Panc1 (cell line): ENCODE data around the gene STEAP1B. TPM values are rescaled to one million over a fixed set of nuclear protein-coding genes. Genes with fewer than 3 reads are reported as not detected.

ENCODE experiments used
- ATAC-seq: fragments of 200-7000 bp; cut with Tn5 transposase; 2 replicates; pipeline ENCODE4 v1.9.1; 2020; ENCODE audit warnings: mild to moderate bottlenecking, moderate library complexity
- BruUV-seq: library from RNA; stranded (reverse); fragments of 400-500 nt; replicated peaks from 2 replicates; lab custom pipeline; 2021; lab: Mats Ljungman, UMichigan
- CTCF ChIA-PET: fragments of 300-600 bp; sonication (Branson Sonifier 250); formaldehyde crosslinking; loops from one replicate; lab custom pipeline; 2022; ENCODE audit warnings: antibody characterized with exemption; lab: Charles Lee
- POLR2A ChIA-PET: fragments of 300-600 bp; sonication (Branson Sonifier 250); formaldehyde crosslinking; loops from one replicate; lab custom pipeline; 2022; ENCODE audit warnings: antibody characterized with exemption; lab: Charles Lee
- DNase-seq: peaks from one replicate; pipeline ENCODE4 v3.0.0-alpha.2; 2010; ENCODE audit warnings: low read depth, low spot score
- H3K27ac ChIP-seq: 2 replicates; pipeline ENCODE4 v1.5.1; 2011; ENCODE audit warnings: mild to moderate bottlenecking, low read length, inconsistent platforms
- H3K27me3 ChIP-seq: fragments of 200-500 bp; sonication (Bioruptor generic); 2 replicates; pipeline ENCODE4 v1.6.0; 2014; ENCODE audit warnings: low read length, inconsistent platforms; ENCODE audit not compliant: control insufficient read depth, insufficient read depth
- H3K36me3 ChIP-seq: fragments of 200-500 bp; sonication (Bioruptor generic); 2 replicates; pipeline ENCODE4 v1.5.1; 2014; ENCODE audit warnings: inconsistent platforms, mild to moderate bottlenecking, low read length, moderate library complexity; ENCODE audit not compliant: control insufficient read depth, insufficient read depth
- H3K4me1 ChIP-seq: 2 replicates; pipeline ENCODE4 v1.5.1; 2011; ENCODE audit warnings: inconsistent platforms, mild to moderate bottlenecking, low read length, moderate library complexity; ENCODE audit not compliant: control insufficient read depth, insufficient read depth
- H3K4me3 ChIP-seq, 2 experiments: 2 replicates each; pipeline ENCODE4 v1.5.1; 2011 to 2012; ENCODE audit warnings: low read depth in 2 of 2, low read length in 2 of 2, mild to moderate bottlenecking in 2 of 2, inconsistent platforms in 1 of 2, moderate library complexity in 1 of 2
- H3K9me3 ChIP-seq: fragments of 200-500 bp; sonication (Bioruptor generic); 2 replicates; pipeline ENCODE4 v1.5.1; 2014; ENCODE audit warnings: low read depth, mild to moderate bottlenecking, inconsistent platforms, low read length, moderate library complexity; ENCODE audit not compliant: control insufficient read depth, insufficient read depth
- POLR2AphosphoS5 ChIP-seq: IDR thresholded peaks from 2 replicates; pipeline ENCODE4 v1.6.1; 2012; ENCODE audit warnings: mild to moderate bottlenecking, low read depth, low read length, moderate library complexity
- SIN3A ChIP-seq: IDR thresholded peaks from 2 replicates; pipeline ENCODE4 v1.6.1; 2012; ENCODE audit warnings: low read depth, mild to moderate bottlenecking, low read length, moderate library complexity, borderline replicate concordance; ENCODE audit not compliant: insufficient read depth
- TCF7L2 ChIP-seq: IDR thresholded peaks from 2 replicates; pipeline ENCODE4 v1.6.1; 2011; ENCODE audit warnings: mild to moderate bottlenecking, low read depth, low read length, inconsistent platforms
- in situ Hi-C: cut with HindIII; loops from 2 replicates; pipeline ENCODE4 v1.10.0; 2016; ENCODE audit warnings: low sequenced_read_pairs, low pct_unique_long_range_greater_than_20kb
- intact Hi-C: fragments of 100-400 bp; cut with micrococcal nuclease; formaldehyde crosslinking; loops from one replicate; pipeline ENCODE4 v1.10.0; 2022; ENCODE audit not compliant: unreplicated experiment
- total RNA-seq: library from RNA; stranded (reverse); gene quantifications from one replicate; pipeline ENCODE4 v1.2.1, GENCODE V29; 2021; ENCODE audit not compliant: unreplicated experiment
- TF ChIP-seq, protein P1 (sequence below), 2 experiments: IDR thresholded peaks; 2 replicates each; pipeline ENCODE4 v1.6.1; 2011 to 2012; ENCODE audit warnings: low read depth in 2 of 2, control low read depth in 1 of 2, low read length in 1 of 2, mild to moderate bottlenecking in 1 of 2, moderate library complexity in 1 of 2; ENCODE audit not compliant: insufficient read depth in 1 of 2
- TF ChIP-seq, protein P2 (sequence below): fragments of 450-650 bp; IDR thresholded peaks from 2 replicates; pipeline ENCODE4 v1.5.1; 2017; ENCODE audit warnings: mild to moderate bottlenecking

The STEAP1B gene
- total RNA-seq, 1 experiment from 2014 or later: 3.3 TPM

DNA sequence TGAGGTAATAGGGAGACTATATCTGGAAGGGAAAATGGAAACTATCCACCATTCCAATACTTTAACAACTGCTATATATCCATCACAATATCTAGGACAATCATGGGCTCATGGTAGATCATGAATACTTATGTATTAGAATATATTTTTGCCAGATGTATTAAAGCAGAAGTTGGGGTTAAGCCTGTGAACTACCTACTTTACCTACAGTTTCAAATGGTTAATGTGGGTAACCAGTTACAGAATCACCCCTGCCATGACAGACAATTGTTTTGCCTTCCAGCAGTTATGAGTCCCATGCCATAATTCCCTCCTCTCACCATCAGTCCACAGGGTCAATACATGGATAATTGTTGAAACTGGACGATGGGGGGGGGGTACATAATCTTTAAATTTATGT, 113.1 kb downstream of the STEAP1B start:
- POLR2A ChIA-PET: no interaction called here
- TF ChIP-seq, protein P1, sequence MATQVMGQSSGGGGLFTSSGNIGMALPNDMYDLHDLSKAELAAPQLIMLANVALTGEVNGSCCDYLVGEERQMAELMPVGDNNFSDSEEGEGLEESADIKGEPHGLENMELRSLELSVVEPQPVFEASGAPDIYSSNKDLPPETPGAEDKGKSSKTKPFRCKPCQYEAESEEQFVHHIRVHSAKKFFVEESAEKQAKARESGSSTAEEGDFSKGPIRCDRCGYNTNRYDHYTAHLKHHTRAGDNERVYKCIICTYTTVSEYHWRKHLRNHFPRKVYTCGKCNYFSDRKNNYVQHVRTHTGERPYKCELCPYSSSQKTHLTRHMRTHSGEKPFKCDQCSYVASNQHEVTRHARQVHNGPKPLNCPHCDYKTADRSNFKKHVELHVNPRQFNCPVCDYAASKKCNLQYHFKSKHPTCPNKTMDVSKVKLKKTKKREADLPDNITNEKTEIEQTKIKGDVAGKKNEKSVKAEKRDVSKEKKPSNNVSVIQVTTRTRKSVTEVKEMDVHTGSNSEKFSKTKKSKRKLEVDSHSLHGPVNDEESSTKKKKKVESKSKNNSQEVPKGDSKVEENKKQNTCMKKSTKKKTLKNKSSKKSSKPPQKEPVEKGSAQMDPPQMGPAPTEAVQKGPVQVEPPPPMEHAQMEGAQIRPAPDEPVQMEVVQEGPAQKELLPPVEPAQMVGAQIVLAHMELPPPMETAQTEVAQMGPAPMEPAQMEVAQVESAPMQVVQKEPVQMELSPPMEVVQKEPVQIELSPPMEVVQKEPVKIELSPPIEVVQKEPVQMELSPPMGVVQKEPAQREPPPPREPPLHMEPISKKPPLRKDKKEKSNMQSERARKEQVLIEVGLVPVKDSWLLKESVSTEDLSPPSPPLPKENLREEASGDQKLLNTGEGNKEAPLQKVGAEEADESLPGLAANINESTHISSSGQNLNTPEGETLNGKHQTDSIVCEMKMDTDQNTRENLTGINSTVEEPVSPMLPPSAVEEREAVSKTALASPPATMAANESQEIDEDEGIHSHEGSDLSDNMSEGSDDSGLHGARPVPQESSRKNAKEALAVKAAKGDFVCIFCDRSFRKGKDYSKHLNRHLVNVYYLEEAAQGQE (IDR thresholded peaks at IDR 0.05; ENCODE audit: insufficient read depth in 1 of 2, low read depth in 2 of 2, low read length in 1 of 2): no peak
- TF ChIP-seq SIN3A (no peak), TCF7L2 (no peak), POLR2AphosphoS5 (no peak)
- TF ChIP-seq, protein P2, sequence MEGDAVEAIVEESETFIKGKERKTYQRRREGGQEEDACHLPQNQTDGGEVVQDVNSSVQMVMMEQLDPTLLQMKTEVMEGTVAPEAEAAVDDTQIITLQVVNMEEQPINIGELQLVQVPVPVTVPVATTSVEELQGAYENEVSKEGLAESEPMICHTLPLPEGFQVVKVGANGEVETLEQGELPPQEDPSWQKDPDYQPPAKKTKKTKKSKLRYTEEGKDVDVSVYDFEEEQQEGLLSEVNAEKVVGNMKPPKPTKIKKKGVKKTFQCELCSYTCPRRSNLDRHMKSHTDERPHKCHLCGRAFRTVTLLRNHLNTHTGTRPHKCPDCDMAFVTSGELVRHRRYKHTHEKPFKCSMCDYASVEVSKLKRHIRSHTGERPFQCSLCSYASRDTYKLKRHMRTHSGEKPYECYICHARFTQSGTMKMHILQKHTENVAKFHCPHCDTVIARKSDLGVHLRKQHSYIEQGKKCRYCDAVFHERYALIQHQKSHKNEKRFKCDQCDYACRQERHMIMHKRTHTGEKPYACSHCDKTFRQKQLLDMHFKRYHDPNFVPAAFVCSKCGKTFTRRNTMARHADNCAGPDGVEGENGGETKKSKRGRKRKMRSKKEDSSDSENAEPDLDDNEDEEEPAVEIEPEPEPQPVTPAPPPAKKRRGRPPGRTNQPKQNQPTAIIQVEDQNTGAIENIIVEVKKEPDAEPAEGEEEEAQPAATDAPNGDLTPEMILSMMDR: no peak
- ATAC-seq (no peak), DNase-seq (no peak)
- no peak overlapping the region for H3K4me3 ChIP-seq
- BruUV-seq: no TSS peak
- no peak overlapping the region for H3K27ac ChIP-seq
- no peaks in the 10 kb centered on the region; the same call in 1 of the 2 replicates for H3K27me3 ChIP-seq
- H3K36me3 ChIP-seq: no peaks in the 10 kb centered on the region
- in situ Hi-C loops (no loop called here), intact Hi-C loops (no loop called here)
- CTCF ChIA-PET: no interaction called here
- no peaks in the 10 kb centered on the region for H3K9me3 ChIP-seq
- no peaks in the 10 kb centered on the region for H3K4me1 ChIP-seq

DNA sequence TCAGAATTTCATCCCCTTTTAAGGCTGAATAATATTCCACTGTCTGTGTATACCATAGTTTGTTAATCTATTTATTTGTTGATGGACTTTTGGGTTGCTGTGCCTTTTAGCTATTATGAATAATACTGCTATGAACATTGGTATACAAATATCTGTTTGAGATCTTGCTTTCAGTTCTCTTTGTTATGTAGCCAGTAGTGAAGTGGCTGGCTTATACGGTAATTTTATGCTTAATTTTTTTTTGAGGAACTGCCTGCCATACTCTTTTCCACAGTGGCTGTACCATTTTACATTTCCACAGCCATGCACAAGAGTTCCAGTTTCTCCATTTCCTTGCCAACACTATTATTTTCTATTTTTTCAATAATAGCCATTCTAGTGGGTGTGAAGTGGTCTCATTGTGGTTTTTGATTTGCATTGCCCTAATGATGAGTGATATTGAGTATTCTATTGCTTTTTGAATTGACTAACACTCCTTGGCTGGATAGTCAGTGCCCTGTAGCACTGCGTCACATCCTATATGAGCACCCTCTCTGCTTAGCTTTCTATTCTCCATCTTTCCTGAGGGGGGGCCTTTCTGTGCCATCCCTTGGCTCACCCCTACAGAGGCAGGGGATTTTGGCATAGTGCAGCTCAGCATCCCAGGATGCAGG, 113.7 kb downstream of the STEAP1B start:
- in situ Hi-C loops: no loop called here
- H3K36me3 ChIP-seq: no peaks in the 10 kb centered on the region
- ChIA-PET POLR2A (no interaction called here), CTCF (no interaction called here)
- H3K4me3 ChIP-seq: no peak overlapping the region
- no peak for ATAC-seq
- H3K4me1 ChIP-seq: no peaks in the 10 kb centered on the region
- H3K27me3 ChIP-seq: no peaks in the 10 kb centered on the region; the same call in 1 of the 2 replicates
- BruUV-seq: no TSS peak
- no peaks in the 10 kb centered on the region for H3K9me3 ChIP-seq
- DNase-seq: no peak
- H3K27ac ChIP-seq: no peak overlapping the region
- no peak for TF ChIP-seq TCF7L2
- TF ChIP-seq, protein P2: no peak
- TF ChIP-seq POLR2AphosphoS5: no peak
- no peak for TF ChIP-seq SIN3A
- TF ChIP-seq, protein P1 (IDR thresholded peaks at IDR 0.05; ENCODE audit: insufficient read depth in 1 of 2, low read depth in 2 of 2, low read length in 1 of 2): no peak
- intact Hi-C loops: no loop called here
